ENCODE measurements around the gene HOXA3. TPM values are rescaled to one million over a fixed set of nuclear protein-coding genes. Genes with fewer than 3 reads are reported as not detected.

The HOXA3 gene
- total and polyA plus RNA-seq, 2 of the 8 experiments (the other 6 are each of a cell fraction or from before 2014, with no cell fraction given) = not detected

DNA sequence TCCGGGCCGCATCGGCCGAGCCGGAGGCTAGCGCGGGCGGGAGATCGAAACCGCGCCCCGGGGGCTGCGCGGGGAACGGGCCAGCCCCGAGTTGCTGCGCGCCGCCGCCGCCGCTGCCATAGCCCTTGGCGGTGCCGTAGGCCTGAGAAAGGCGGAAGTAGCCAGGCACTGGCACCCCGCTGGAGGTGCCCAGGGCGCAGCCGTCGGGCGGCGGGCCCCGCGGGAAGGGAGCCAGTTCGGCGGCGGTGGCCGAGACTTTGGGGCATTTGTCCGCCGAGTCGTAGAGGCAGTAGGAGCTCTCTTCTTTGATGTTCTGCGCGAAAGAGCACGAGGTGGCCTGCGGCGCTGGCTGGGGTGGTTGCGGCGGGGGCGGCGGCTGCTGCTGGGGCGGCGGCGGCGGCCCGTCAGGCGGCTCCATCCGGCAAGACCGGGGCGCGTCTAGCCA, 21.1 kb upstream of the HOXA3 start (continued):
- TF ChIP-seq, protein P1, sequence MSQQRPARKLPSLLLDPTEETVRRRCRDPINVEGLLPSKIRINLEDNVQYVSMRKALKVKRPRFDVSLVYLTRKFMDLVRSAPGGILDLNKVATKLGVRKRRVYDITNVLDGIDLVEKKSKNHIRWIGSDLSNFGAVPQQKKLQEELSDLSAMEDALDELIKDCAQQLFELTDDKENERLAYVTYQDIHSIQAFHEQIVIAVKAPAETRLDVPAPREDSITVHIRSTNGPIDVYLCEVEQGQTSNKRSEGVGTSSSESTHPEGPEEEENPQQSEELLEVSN (IDR thresholded peaks at IDR 0.05) = no peak
- TF ChIP-seq, protein P2, sequence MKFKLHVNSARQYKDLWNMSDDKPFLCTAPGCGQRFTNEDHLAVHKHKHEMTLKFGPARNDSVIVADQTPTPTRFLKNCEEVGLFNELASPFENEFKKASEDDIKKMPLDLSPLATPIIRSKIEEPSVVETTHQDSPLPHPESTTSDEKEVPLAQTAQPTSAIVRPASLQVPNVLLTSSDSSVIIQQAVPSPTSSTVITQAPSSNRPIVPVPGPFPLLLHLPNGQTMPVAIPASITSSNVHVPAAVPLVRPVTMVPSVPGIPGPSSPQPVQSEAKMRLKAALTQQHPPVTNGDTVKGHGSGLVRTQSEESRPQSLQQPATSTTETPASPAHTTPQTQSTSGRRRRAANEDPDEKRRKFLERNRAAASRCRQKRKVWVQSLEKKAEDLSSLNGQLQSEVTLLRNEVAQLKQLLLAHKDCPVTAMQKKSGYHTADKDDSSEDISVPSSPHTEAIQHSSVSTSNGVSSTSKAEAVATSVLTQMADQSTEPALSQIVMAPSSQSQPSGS (IDR thresholded peaks at IDR 0.05; ENCODE audit: low read length) = no peak
- TF ChIP-seq, protein P3, sequence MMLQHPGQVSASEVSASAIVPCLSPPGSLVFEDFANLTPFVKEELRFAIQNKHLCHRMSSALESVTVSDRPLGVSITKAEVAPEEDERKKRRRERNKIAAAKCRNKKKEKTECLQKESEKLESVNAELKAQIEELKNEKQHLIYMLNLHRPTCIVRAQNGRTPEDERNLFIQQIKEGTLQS (IDR thresholded peaks at IDR 0.05; ENCODE audit: insufficient read depth, low read depth, low read length) = no peak
- no peak for TF ChIP-seq CEBPB (IDR thresholded peaks at IDR 0.05; ENCODE audit: low read depth, low read length)
- no peak for TF ChIP-seq KDM1A (IDR thresholded peaks at IDR 0.05; ENCODE audit: borderline replicate concordance, low read length)
- TF ChIP-seq SIN3A (conservative IDR thresholded peaks at IDR 0.05 in 1 of 2, IDR thresholded peaks at IDR 0.05 in 1 of 2; ENCODE audit: low read depth in 1 of 2, low read length in 2 of 2) = no peak
- TF ChIP-seq, protein P4, sequence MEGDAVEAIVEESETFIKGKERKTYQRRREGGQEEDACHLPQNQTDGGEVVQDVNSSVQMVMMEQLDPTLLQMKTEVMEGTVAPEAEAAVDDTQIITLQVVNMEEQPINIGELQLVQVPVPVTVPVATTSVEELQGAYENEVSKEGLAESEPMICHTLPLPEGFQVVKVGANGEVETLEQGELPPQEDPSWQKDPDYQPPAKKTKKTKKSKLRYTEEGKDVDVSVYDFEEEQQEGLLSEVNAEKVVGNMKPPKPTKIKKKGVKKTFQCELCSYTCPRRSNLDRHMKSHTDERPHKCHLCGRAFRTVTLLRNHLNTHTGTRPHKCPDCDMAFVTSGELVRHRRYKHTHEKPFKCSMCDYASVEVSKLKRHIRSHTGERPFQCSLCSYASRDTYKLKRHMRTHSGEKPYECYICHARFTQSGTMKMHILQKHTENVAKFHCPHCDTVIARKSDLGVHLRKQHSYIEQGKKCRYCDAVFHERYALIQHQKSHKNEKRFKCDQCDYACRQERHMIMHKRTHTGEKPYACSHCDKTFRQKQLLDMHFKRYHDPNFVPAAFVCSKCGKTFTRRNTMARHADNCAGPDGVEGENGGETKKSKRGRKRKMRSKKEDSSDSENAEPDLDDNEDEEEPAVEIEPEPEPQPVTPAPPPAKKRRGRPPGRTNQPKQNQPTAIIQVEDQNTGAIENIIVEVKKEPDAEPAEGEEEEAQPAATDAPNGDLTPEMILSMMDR (IDR thresholded peaks at IDR 0.05; ENCODE audit: control extremely low read depth in 1 of 3, insufficient read depth in 1 of 3, low read depth in 1 of 3, low read length in 3 of 3) = no peak
- TF ChIP-seq CTBP2 (IDR thresholded peaks at IDR 0.05; ENCODE audit: borderline replicate concordance, insufficient read depth, insufficient read length, low read length) = no peak
- TF ChIP-seq SIX5 (IDR thresholded peaks at IDR 0.05; ENCODE audit: low read depth, low read length) = no peak
